ENCODE data around the gene SHANK3.

Gene SHANK3

GRCh38 chr22:50699001-50699755 is 26.6 kb downstream of the SHANK3 start:
- TF ChIP-seq CTCF (conservative IDR thresholded peaks at IDR 0.05), result no peak
- TF ChIP-seq ZFX (IDR thresholded peaks at IDR 0.05), result no peak
- H3K27ac ChIP-seq, result no peak overlapping the region

GRCh38 chr22:50699756-50700386 is 27.2 kb downstream of the SHANK3 start:
- no peak; the same call in 1 of the 2 replicates for TF ChIP-seq CTCF (conservative IDR thresholded peaks at IDR 0.05)
- no peak for TF ChIP-seq ZFX (IDR thresholded peaks at IDR 0.05)
- no peak overlapping the region for H3K27ac ChIP-seq

- H3K27ac ChIP-seq, result no peak overlapping the region
- TF ChIP-seq CTCF (conservative IDR thresholded peaks at IDR 0.05), result no peak
- TF ChIP-seq ZFX (IDR thresholded peaks at IDR 0.05), result no peak
Observed at GRCh38 chr22:50700387-50701075, 27.9 kb downstream of the SHANK3 start.

- TF ChIP-seq CTCF (conservative IDR thresholded peaks at IDR 0.05) (no peak), ZFX (IDR thresholded peaks at IDR 0.05) (no peak)
Observed at GRCh38 chr22:50701076-50701419, 28.4 kb downstream of the SHANK3 start.

GRCh38 chr22:50701428-50702154 is 29.0 kb downstream of the SHANK3 start:
- no peak for TF ChIP-seq CTCF (conservative IDR thresholded peaks at IDR 0.05)

More at GRCh38 chr22:50701076-50701419, 28.4 kb downstream of the SHANK3 start:
- H3K27ac ChIP-seq, result no peak overlapping the region

GRCh38 chr22:50702261-50702671 is 29.6 kb downstream of the SHANK3 start:
- no peak overlapping the region for H3K27ac ChIP-seq

More at GRCh38 chr22:50701428-50702154, 29.0 kb downstream of the SHANK3 start:
- H3K27ac ChIP-seq, result no peak overlapping the region

More at GRCh38 chr22:50702261-50702671, 29.6 kb downstream of the SHANK3 start:
- TF ChIP-seq ZFX (IDR thresholded peaks at IDR 0.05) (no peak), CTCF (conservative IDR thresholded peaks at IDR 0.05) (no peak)
